Omental fat pad (tissue), 4 donors: ENCODE measurements around the gene WNT5B. TPM values are rescaled to one million over a fixed set of nuclear protein-coding genes. Genes with fewer than 3 reads are reported as not detected.
"Not testable (repeated sequence)": the region's sequence is repeated elsewhere in the genome, so short reads cannot be mapped to it uniquely, and the experiment has no call there.

Experiments used
- ATAC-seq: fragments of 150-250 bp; one replicate; pipeline ENCODE4 v1.9.1; 2016; ENCODE audit warnings: mild to moderate bottlenecking, moderate library complexity; ENCODE audit not compliant: low FRiP score
- DNase-seq: peaks from one replicate; pipeline ENCODE4 v3.0.0-alpha.2; 2019; ENCODE audit warnings: low spot score
- CTCF ChIP-seq, 3 donors: fragments of 450-650 bp; IDR thresholded peaks; one replicate each; pipeline ENCODE4 v1.5.1; 2016 to 2017; ENCODE audit warnings: antibody characterized with exemption in 3 of 3, mild to moderate bottlenecking in 3 of 3, moderate library complexity in 2 of 3
- total RNA-seq, 4 donors: library from RNA; depleted of rRNA; stranded (reverse); fragments of >200 nt; gene quantifications; one replicate each; pipeline ENCODE4 v1.1.0, GENCODE V29; 2016

WNT5B gene
- total RNA-seq, 4 donors from 2014 or later: 3.6 to 9.0 (median 4.0) TPM

- ATAC-seq: no peak
- no peak for TF ChIP-seq CTCF (IDR thresholded peaks at IDR 0.05)
- DNase-seq: no peak
Measured at GRCh38 chr12:1598757-1599156, 30.3 kb upstream of the WNT5B start.

GRCh38 chr12:1602706-1603105, 26.3 kb upstream of the WNT5B start:
- not testable (repeated sequence) for ATAC-seq

GRCh38 chr12:1603269-1603993, 25.6 kb upstream of the WNT5B start:
- no peak for TF ChIP-seq CTCF (IDR thresholded peaks at IDR 0.05)
- DNase-seq (no peak), ATAC-seq (no peak)

More at GRCh38 chr12:1602706-1603105, 26.3 kb upstream of the WNT5B start:
- DNase-seq: not testable (repeated sequence)

GRCh38 chr12:1604464-1604863, 24.6 kb upstream of the WNT5B start:
- no peak for TF ChIP-seq CTCF (IDR thresholded peaks at IDR 0.05)
- DNase-seq: no peak
- ATAC-seq: no peak

- ATAC-seq (peak; percentile 77), DNase-seq (no peak)
- TF ChIP-seq CTCF (IDR thresholded peaks at IDR 0.05): peak in 1 of 3 donors; percentile 46
Measured at GRCh38 chr12:1605129-1606020, 23.7 kb upstream of the WNT5B start.

GRCh38 chr12:1606021-1606622, 22.9 kb upstream of the WNT5B start:
- TF ChIP-seq CTCF (IDR thresholded peaks at IDR 0.05): no peak
- DNase-seq (peak; percentile 96), ATAC-seq (peak; percentile 78)
